Measurements from ENCODE around the gene SPIRE2. TPM values are rescaled to one million over a fixed set of nuclear protein-coding genes. Genes with fewer than 3 reads are reported as not detected.

The SPIRE2 gene
- total and polyA plus RNA-seq, 2 donors (not counting 1 experiment from before 2014, with no cell fraction given), result 0.98 to 2.0 TPM

- H3K9ac ChIP-seq (ENCODE audit: low read length), result no peak overlapping the region
- Mint-ChIP-seq H3K27ac (no peak overlapping the region), H3K9me3 (ENCODE audit: insufficient read depth) (no peaks in the 10 kb centered on the region), H3K27me3 (no peaks in the 10 kb centered on the region), H3K4me1 (peaks cover 25% of the 10 kb centered on the region), H3K4me3 (no peak overlapping the region)
- H3K4me2 ChIP-seq (replicated peaks; ENCODE audit: low read depth, low read length, poor library complexity, severe bottlenecking), result no peak overlapping the region
- H2AFZ ChIP-seq (ENCODE audit: insufficient read depth, low read depth, low read length, poor library complexity, severe bottlenecking), result no peak overlapping the region
- CTCF ChIA-PET, result interaction anchor here (0.6 to 6.1 kb wide), 19 partner anchors 13 to 534 kb away, joined by 3 to 105 read pairs (median 3); partner anchors contain the start of genes FANCA and TCF25
- no peaks in the 10 kb centered on the region for H3K79me2 ChIP-seq (ENCODE audit: control insufficient read depth, insufficient read depth, low read length)
- intact Hi-C loops (cut with micrococcal nuclease), result loop anchor here (2.0 to 5.0 kb wide), 4 partner anchors 43 to 243 kb away; partner anchors contain the start of genes FANCA and SPATA2L
- peaks cover 0 to 4% (median 0%) of the 10 kb centered on the region in 4 experiments for H3K27me3 ChIP-seq (replicated peaks in 1 of 4; ENCODE audit: control extremely low read depth in 1 of 4, control insufficient read depth in 3 of 4, insufficient read depth in 4 of 4, low read length in 3 of 4)
- H3K36me3 ChIP-seq (replicated peaks in 1 of 2; ENCODE audit: control extremely low read depth in 1 of 2, control insufficient read depth in 1 of 2, extremely low read depth in 1 of 2, insufficient read depth in 2 of 2, low read length in 1 of 2), result no peaks in the 10 kb centered on the region
- H3K4me1 ChIP-seq (ENCODE audit: control insufficient read depth in 2 of 2, insufficient read depth in 2 of 2, low read length in 2 of 2), result peaks cover 16 to 29% of the 10 kb centered on the region in 2 donors
- no peak for ATAC-seq (ENCODE audit: low read depth)
- no peak for DNase-seq
- TF ChIP-seq CTCF (IDR thresholded peaks at IDR 0.05) (no peak), EZH2 (IDR thresholded peaks at IDR 0.05; ENCODE audit: borderline replicate concordance, insufficient read depth, low read depth, low read length, poor library complexity, severe bottlenecking) (no peak)
- POLR2A ChIA-PET, result no interaction called here
- WGBS (ENCODE audit: insufficient coverage), result 94% methylated on average over 10 of the region's 16 CpGs
- H3K27ac ChIP-seq (ENCODE audit: low read length in 2 of 2), result no peak overlapping the region
- H4K20me1 ChIP-seq (ENCODE audit: control insufficient read depth, insufficient read depth, low read length, poor library complexity, severe bottlenecking), result no peaks in the 10 kb centered on the region
- no peaks in the 10 kb centered on the region for H3K9me3 ChIP-seq (ENCODE audit: control extremely low read depth in 1 of 3, control insufficient read depth in 2 of 3, insufficient read depth in 1 of 3, low read length in 2 of 3)
- H3K4me3 ChIP-seq (ENCODE audit: control extremely low read depth in 1 of 5, extremely low read depth in 1 of 5, insufficient read depth in 1 of 5, low read depth in 2 of 5, low read length in 4 of 5), result no peak overlapping the region
These were observed 31.3 kb downstream of the SPIRE2 start for GRCh38 chr16:89859615-89860007.

- no peaks in the 10 kb centered on the region for H3K9me3 ChIP-seq (ENCODE audit: control extremely low read depth in 1 of 3, control insufficient read depth in 2 of 3, insufficient read depth in 1 of 3, low read length in 2 of 3)
- H3K27me3 ChIP-seq (replicated peaks in 1 of 4; ENCODE audit: control extremely low read depth in 1 of 4, control insufficient read depth in 3 of 4, insufficient read depth in 4 of 4, low read length in 3 of 4), result peaks cover 0 to 4% (median 0%) of the 10 kb centered on the region in 4 experiments
- Mint-ChIP-seq H3K9me3 (ENCODE audit: insufficient read depth) (no peaks in the 10 kb centered on the region), H3K4me3 (no peak overlapping the region), H3K27ac (no peak overlapping the region), H3K27me3 (no peaks in the 10 kb centered on the region), H3K4me1 (peaks cover 29% of the 10 kb centered on the region)
- H3K9ac ChIP-seq (ENCODE audit: low read length), result no peak overlapping the region
- DNase-seq, result peak; percentile 84
- TF ChIP-seq CTCF (IDR thresholded peaks at IDR 0.05), result peak; percentile 92
- TF ChIP-seq EZH2 (IDR thresholded peaks at IDR 0.05; ENCODE audit: borderline replicate concordance, insufficient read depth, low read depth, low read length, poor library complexity, severe bottlenecking), result no peak
- peaks cover 17 to 29% of the 10 kb centered on the region in 2 donors for H3K4me1 ChIP-seq (ENCODE audit: control insufficient read depth in 2 of 2, insufficient read depth in 2 of 2, low read length in 2 of 2)
- peak; percentile 93 for ATAC-seq (ENCODE audit: low read depth)
- no peaks in the 10 kb centered on the region for H4K20me1 ChIP-seq (ENCODE audit: control insufficient read depth, insufficient read depth, low read length, poor library complexity, severe bottlenecking)
- intact Hi-C loops (cut with micrococcal nuclease), result loop anchor here (2.0 to 5.0 kb wide), 4 partner anchors 44 to 244 kb away; partner anchors contain the start of genes FANCA and SPATA2L
- H3K4me2 ChIP-seq (replicated peaks; ENCODE audit: low read depth, low read length, poor library complexity, severe bottlenecking), result peak overlapping the region; percentile 40
- H3K27ac ChIP-seq (ENCODE audit: low read length in 2 of 2), result no peak overlapping the region
- 11% methylated on average over 21 of the region's 28 CpGs for WGBS (ENCODE audit: insufficient coverage)
- CTCF ChIA-PET, result interaction anchor here (0.6 to 6.1 kb wide), 31 partner anchors 9 to 535 kb away, joined by 3 to 105 read pairs (median 4); partner anchors contain the start of genes CDK10, FANCA, SPG7 and TCF25
- H3K4me3 ChIP-seq (ENCODE audit: control extremely low read depth in 1 of 5, extremely low read depth in 1 of 5, insufficient read depth in 1 of 5, low read depth in 2 of 5, low read length in 4 of 5), result no peak overlapping the region
- H3K79me2 ChIP-seq (ENCODE audit: control insufficient read depth, insufficient read depth, low read length), result no peaks in the 10 kb centered on the region
- H3K36me3 ChIP-seq (replicated peaks in 1 of 2; ENCODE audit: control extremely low read depth in 1 of 2, control insufficient read depth in 1 of 2, extremely low read depth in 1 of 2, insufficient read depth in 2 of 2, low read length in 1 of 2), result no peaks in the 10 kb centered on the region
- POLR2A ChIA-PET, result interaction anchor here (1.1 to 1.9 kb wide), 3 partner anchors 12 to 161 kb away, joined by 6 to 12 read pairs (median 7); partner anchors contain the start of gene TCF25
- H2AFZ ChIP-seq (ENCODE audit: insufficient read depth, low read depth, low read length, poor library complexity, severe bottlenecking), result no peak overlapping the region
These were observed 32.6 kb downstream of the SPIRE2 start for GRCh38 chr16:89860747-89861304.
